Suprapubic skin (tissue), 4 donors: ENCODE data around the gene BTD.
A peak's percentile ranks its signal among the peaks of the same experiment; 100 is the strongest.

Experiments
- EP300 ChIP-seq: sonication (generic); formaldehyde crosslinking; IDR thresholded peaks from one replicate; pipeline ENCODE4 v1.6.1; 2017; ENCODE audit warnings: antibody characterized with exemption
- POLR2A ChIP-seq, 2 donors: fragments of 450-650 bp; IDR thresholded peaks; one replicate each; pipeline ENCODE4 v1.6.1; 2017; ENCODE audit warnings: antibody characterized with exemption in 2 of 2, mild to moderate bottlenecking in 2 of 2, moderate library complexity in 2 of 2
- POLR2AphosphoS5 ChIP-seq, 3 donors: sonication (generic); formaldehyde crosslinking; IDR thresholded peaks; one replicate each; pipeline ENCODE4 v1.6.1; 2017; ENCODE audit warnings: antibody characterized with exemption in 3 of 3
- TF ChIP-seq, protein P1 (sequence below), 2 donors: fragments of 200-600 bp in 1 of 2; fragments of 450-650 bp in 1 of 2; sonication (generic) in 1 of 2; IDR thresholded peaks; one replicate each; pipeline ENCODE4 v1.5.1; 2016 to 2019; ENCODE audit warnings: antibody characterized with exemption in 2 of 2, mild to moderate bottlenecking in 1 of 2, moderate library complexity in 1 of 2

DNA sequence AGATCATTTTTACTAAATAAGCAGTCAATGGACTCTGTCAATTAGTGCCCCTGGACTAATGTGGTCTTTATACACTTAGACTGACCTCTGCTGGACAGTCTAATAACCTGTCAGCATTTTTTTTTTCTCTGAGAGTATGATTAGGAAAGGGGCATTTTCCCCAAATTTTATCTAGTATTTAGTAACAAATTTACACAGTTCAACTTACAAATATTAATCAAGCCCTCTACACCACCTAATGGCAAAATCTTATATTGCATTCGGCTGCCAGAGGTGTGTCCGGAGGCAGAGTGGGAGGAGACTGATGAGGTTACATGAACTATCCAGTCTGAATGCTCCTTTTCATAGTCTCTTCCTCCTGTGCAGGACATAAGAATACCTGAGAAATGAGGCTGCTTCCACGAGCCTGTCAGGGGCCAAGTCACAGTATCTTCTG, 44.0 kb upstream of the BTD start:
- TF ChIP-seq, protein P1, sequence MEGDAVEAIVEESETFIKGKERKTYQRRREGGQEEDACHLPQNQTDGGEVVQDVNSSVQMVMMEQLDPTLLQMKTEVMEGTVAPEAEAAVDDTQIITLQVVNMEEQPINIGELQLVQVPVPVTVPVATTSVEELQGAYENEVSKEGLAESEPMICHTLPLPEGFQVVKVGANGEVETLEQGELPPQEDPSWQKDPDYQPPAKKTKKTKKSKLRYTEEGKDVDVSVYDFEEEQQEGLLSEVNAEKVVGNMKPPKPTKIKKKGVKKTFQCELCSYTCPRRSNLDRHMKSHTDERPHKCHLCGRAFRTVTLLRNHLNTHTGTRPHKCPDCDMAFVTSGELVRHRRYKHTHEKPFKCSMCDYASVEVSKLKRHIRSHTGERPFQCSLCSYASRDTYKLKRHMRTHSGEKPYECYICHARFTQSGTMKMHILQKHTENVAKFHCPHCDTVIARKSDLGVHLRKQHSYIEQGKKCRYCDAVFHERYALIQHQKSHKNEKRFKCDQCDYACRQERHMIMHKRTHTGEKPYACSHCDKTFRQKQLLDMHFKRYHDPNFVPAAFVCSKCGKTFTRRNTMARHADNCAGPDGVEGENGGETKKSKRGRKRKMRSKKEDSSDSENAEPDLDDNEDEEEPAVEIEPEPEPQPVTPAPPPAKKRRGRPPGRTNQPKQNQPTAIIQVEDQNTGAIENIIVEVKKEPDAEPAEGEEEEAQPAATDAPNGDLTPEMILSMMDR (IDR thresholded peaks at IDR 0.05), result peak; percentile 47 to 57
- TF ChIP-seq POLR2A (IDR thresholded peaks at IDR 0.05) (no peak), EP300 (no peak), POLR2AphosphoS5 (IDR thresholded peaks at IDR 0.05) (no peak)
